ENCODE measurements around the gene SLC44A5. TPM values are rescaled to one million over a fixed set of nuclear protein-coding genes. Genes with fewer than 3 reads are reported as not detected.
"Not testable (repeated sequence)": the region's sequence is repeated elsewhere in the genome, so short reads cannot be mapped to it uniquely, and the experiment has no call there.

Gene SLC44A5
- total and polyA plus RNA-seq, 9 donors, result 0.62 to 2.5 (median 1.1) TPM

DNA sequence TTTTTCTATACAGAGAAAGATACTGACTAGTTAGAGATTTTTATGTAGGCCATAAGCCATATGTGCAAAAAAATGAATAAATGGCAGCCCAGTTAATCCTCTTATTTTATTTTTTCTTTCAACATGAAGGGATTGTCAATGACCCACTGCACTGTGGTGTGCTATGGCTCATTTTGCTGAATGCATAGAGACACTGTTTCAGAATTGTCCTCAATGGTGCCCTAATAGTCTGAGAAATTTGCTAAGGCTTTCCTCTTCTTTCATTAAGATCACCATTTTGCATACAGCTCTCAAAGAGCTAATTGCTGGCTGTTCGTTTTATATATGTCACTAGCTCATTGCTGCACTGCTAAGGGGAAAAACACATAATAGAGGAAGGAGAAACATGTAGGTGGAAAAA lies 189.5 kb downstream of the SLC44A5 start:
- H3K4me3 ChIP-seq, result no peak overlapping the region
- no peaks in the 10 kb centered on the region for H3K36me3 ChIP-seq
- no peak overlapping the region for H3K27ac ChIP-seq
- no peaks in the 10 kb centered on the region for H3K4me1 ChIP-seq (ENCODE audit: insufficient read depth)
- TF ChIP-seq EP300 (IDR thresholded peaks at IDR 0.05) (no peak), POLR2A (IDR thresholded peaks at IDR 0.05) (no peak)
- TF ChIP-seq, protein P1, sequence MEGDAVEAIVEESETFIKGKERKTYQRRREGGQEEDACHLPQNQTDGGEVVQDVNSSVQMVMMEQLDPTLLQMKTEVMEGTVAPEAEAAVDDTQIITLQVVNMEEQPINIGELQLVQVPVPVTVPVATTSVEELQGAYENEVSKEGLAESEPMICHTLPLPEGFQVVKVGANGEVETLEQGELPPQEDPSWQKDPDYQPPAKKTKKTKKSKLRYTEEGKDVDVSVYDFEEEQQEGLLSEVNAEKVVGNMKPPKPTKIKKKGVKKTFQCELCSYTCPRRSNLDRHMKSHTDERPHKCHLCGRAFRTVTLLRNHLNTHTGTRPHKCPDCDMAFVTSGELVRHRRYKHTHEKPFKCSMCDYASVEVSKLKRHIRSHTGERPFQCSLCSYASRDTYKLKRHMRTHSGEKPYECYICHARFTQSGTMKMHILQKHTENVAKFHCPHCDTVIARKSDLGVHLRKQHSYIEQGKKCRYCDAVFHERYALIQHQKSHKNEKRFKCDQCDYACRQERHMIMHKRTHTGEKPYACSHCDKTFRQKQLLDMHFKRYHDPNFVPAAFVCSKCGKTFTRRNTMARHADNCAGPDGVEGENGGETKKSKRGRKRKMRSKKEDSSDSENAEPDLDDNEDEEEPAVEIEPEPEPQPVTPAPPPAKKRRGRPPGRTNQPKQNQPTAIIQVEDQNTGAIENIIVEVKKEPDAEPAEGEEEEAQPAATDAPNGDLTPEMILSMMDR (IDR thresholded peaks at IDR 0.05), result no peak
- DNase-seq, result no peak
- 70 to 84% (median 76%) methylated on average over 1 of the region's 1 CpG for WGBS, 3 donors
- no peaks in the 10 kb centered on the region for H3K27me3 ChIP-seq
- no peaks in the 10 kb centered on the region for H3K9me3 ChIP-seq
- intact Hi-C loops (cut with DNase I), result no loop called here

DNA sequence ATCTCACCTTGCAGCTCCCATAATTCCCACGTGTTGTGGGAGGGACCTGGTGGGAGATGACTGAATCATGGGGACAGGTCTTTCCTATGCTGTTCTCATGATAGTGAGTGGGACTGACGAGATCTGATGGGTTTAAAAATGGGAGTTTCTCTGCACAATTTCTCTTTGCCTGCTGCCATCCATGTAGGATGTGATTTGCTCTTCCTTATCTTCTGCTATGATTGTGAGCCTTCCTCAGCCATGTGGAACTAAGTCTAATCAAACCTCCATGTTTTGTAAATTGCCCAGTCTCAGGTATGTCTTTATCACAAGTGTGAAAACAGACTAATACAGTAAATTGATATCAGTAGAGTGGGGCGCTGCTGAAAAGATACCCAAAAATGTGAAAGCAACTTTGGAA lies 195.7 kb downstream of the SLC44A5 start:
- no peaks in the 10 kb centered on the region for H3K4me1 ChIP-seq (ENCODE audit: insufficient read depth)
- TF ChIP-seq, protein P1 (IDR thresholded peaks at IDR 0.05), result no peak
- TF ChIP-seq POLR2A (IDR thresholded peaks at IDR 0.05), result no peak
- H3K36me3 ChIP-seq, result no peaks in the 10 kb centered on the region
- H3K4me3 ChIP-seq, result no peak overlapping the region
- intact Hi-C loops (cut with DNase I), result loop anchor here in 1 of 4 donors (5.0 kb wide), 1 partner anchor 1552 kb away; no protein-coding TSS in a partner anchor
- no peaks in the 10 kb centered on the region for H3K27me3 ChIP-seq
- no peaks in the 10 kb centered on the region for H3K9me3 ChIP-seq
- DNase-seq, result no peak
- 64 to 82% (median 79%) methylated on average over 3 of the region's 3 CpGs for WGBS, 3 donors
- H3K27ac ChIP-seq, result no peak overlapping the region

DNA sequence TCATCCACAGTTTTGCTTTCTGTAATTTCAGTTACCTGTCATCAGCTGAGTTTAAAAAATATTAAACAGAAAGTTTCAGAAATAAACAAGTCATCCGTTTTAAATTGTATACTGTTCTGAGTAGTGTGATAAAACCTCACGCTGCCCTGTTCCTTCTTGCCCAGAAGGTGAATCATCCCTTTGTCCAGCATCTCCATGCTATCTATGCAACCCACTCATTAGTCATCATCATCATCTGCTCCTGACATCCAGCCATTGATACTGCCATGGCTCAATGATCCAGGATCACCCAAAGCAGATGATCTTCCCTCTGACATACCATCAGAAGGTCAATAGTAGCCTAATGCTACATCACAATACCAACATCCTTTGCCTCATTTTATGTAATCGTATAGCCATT lies 198.3 kb downstream of the SLC44A5 start:
- no peaks in the 10 kb centered on the region for H3K9me3 ChIP-seq
- WGBS, 3 donors, result 83 to 90% (median 84%) methylated on average over 3 of the region's 3 CpGs
- no peak for DNase-seq
- no peak overlapping the region for H3K27ac ChIP-seq
- no peaks in the 10 kb centered on the region for H3K36me3 ChIP-seq
- no peaks in the 10 kb centered on the region for H3K27me3 ChIP-seq
- TF ChIP-seq, protein P1 (IDR thresholded peaks at IDR 0.05), result no peak
- TF ChIP-seq EP300 (IDR thresholded peaks at IDR 0.05) (no peak), POLR2A (IDR thresholded peaks at IDR 0.05) (no peak)
- no peaks in the 10 kb centered on the region for H3K4me1 ChIP-seq (ENCODE audit: insufficient read depth)
- H3K4me3 ChIP-seq, result no peak overlapping the region
- intact Hi-C loops (cut with DNase I), result no loop called here

DNA sequence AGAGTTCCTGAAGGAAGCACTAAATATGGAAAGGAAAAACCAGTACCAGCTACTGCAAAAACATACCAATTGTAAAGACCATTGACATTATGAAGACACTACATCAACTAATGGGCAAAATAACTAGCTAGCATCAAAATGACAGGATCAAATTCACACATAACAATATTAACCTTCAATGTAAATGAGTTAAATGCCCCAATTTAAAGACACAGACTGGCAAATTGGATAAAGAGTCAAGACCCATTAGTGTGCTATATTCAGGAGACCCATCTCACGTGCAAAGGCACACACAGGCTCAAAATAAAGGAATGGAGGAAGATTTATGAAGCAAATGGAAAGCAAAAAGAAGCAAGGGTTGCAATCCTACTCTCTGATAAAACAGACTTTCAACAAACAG lies 206.2 kb downstream of the SLC44A5 start:
- H3K4me3 ChIP-seq; H3K9me3 ChIP-seq; H3K4me1 ChIP-seq (ENCODE audit: insufficient read depth); H3K27ac ChIP-seq; H3K27me3 ChIP-seq; intact Hi-C loops (cut with DNase I); DNase-seq; H3K36me3 ChIP-seq: not testable (repeated sequence)
- 53 to 71% (median 68%) methylated on average over 1 of the region's 1 CpG for WGBS, 3 donors

DNA sequence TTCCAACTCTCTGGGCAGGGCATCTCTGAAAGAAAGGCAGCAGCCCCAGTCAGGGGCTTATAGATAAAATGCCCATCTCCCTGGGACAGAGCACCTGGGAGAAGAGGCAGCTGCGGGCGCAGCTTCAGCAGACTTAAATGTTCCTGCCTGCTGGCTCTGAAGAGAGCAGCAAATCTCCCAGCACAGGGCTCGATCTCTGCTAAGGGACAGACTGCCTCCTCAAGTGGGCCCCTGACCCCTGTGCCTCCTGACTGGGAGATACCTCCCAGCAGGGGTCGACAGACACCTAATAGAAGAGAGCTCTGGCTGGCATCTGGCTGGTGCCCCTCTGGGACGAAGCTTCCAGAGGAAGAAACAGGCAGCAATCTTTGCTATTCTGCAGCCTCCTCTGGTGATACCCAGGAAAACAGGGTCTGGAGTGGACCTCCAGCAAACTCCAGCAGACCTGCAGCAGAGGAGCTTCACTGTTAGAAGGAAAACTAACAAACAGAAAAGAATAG lies 207.7 kb downstream of the SLC44A5 start:
- intact Hi-C loops (cut with DNase I); H3K27me3 ChIP-seq; H3K36me3 ChIP-seq; H3K4me1 ChIP-seq (ENCODE audit: insufficient read depth); DNase-seq; H3K9me3 ChIP-seq; H3K4me3 ChIP-seq; H3K27ac ChIP-seq: not testable (repeated sequence)
- WGBS, 3 donors, result 71 to 81% (median 72%) methylated on average over 4 to 5 of the region's 5 CpGs

DNA sequence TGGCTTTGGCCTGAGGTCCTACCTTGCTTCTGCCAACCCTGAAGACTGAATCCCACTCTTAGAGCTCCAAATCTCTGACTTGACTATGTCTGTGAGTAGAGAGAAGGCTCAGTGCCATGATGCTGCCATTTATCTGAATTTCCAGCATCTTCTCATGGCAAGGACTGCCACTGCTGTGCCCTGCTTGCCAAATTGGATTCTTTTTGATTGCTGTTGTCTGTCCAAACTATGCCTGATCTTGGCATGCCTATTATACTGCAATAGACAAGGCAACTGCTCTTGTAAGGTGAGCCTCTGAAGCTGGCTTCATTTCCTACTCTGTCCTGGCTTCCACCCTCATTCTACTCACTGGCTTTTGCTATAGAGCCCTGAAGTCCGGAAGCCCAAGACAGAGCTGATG lies 210.2 kb downstream of the SLC44A5 start:
- Histone ChIP-seq H3K27ac (no peak overlapping the region), H3K27me3 (no peaks in the 10 kb centered on the region), H3K9me3 (no peaks in the 10 kb centered on the region), H3K4me1 (ENCODE audit: insufficient read depth) (no peaks in the 10 kb centered on the region), H3K4me3 (no peak overlapping the region), H3K36me3 (no peaks in the 10 kb centered on the region)
- no peak for DNase-seq
- no peak for TF ChIP-seq EP300 (IDR thresholded peaks at IDR 0.05)
- TF ChIP-seq POLR2A (IDR thresholded peaks at IDR 0.05), result no peak
- TF ChIP-seq, protein P1 (IDR thresholded peaks at IDR 0.05), result no peak
- intact Hi-C loops (cut with DNase I), result no loop called here
- WGBS, 3 donors, result 79 to 89% (median 89%) methylated on average over 1 of the region's 1 CpG
